GM23338 (cell line): ENCODE results near the gene CARD10.

Source experiments
- CREB1 ChIP-seq: fragments of 250-450 bp; sonication (Bioruptor Pico); IDR thresholded peaks from 2 replicates; pipeline ENCODE4 v1.5.0; 2020; ENCODE audit warnings: low read depth, mild to moderate bottlenecking, moderate library complexity
- CTCF ChIP-seq, 2 experiments: fragments of 200-600 bp in 1 of 2; sonication (generic) in 1 of 2; conservative IDR thresholded peaks; 2 replicates each; pipeline versions ENCODE4 v1.5.1 to v1.6.1; 2016 to 2017; ENCODE audit warnings: antibody characterized with exemption in 2 of 2, low read depth in 2 of 2, mild to moderate bottlenecking in 2 of 2, moderate library complexity in 1 of 2
- EZH2 ChIP-seq: fragments of 200-600 bp; sonication (generic); IDR thresholded peaks from one replicate; pipeline ENCODE4 v1.8.0; 2017; ENCODE audit warnings: antibody characterized with exemption, mild to moderate bottlenecking, low read depth; ENCODE audit not compliant: unreplicated experiment
- EZH2phosphoT487 ChIP-seq: fragments of 200-600 bp; sonication (generic); IDR thresholded peaks from one replicate; pipeline ENCODE4 v1.8.1; 2018; ENCODE audit warnings: antibody characterized with exemption; ENCODE audit not compliant: unreplicated experiment
- POLR2AphosphoS5 ChIP-seq: IDR thresholded peaks from 2 replicates; pipeline ENCODE4 v1.6.1; 2016; ENCODE audit warnings: antibody characterized with exemption, low read depth
- ZNF331 ChIP-seq: fragments of 250-450 bp; sonication (Bioruptor Pico); IDR thresholded peaks from 2 replicates; pipeline ENCODE4 v1.5.0; 2020; ENCODE audit warnings: low read depth, mild to moderate bottlenecking, moderate library complexity

DNA sequence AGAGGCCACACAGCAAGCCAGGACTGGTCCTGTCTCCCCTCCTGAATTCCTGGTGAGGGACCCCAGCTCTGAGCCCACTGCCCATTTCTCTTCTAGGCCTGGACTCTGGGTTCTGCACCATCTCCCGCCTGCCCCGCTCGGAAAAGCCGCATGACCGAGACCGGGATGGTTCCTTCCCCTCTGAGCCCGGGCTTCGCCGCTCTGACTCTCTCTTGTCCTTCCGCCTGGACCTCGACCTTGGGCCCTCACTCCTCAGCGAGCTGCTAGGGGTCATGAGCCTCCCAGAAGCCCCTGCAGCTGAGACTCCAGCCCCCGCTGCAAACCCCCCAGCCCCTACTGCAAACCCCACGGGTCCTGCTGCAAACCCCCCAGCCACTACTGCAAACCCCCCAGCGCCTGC is 48.8 kb upstream of the CARD10 start:
- TF ChIP-seq CTCF (conservative IDR thresholded peaks at IDR 0.05; ENCODE audit: low read depth in 2 of 2) (no peak), EZH2 (no peak), POLR2AphosphoS5 (no peak), CREB1 (CRISPR knock-in tag) (no peak), EZH2phosphoT487 (no peak), ZNF331 (CRISPR knock-in tag) (no peak)
